HepG2 (cell line): Measurements from ENCODE around the gene PUS3. TPM values are rescaled to one million over a fixed set of nuclear protein-coding genes. Genes with fewer than 3 reads are reported as not detected.

ENCODE experiments used
- ATAC-seq: fragments of 200-7000 bp; cut with Tn5 transposase; 3 replicates; pipeline ENCODE4 v1.9.1; 2020; ENCODE audit warnings: mild to moderate bottlenecking, moderate library complexity
- BruUV-seq: library from RNA; stranded (reverse); fragments of 400-500 nt; replicated peaks from 2 replicates; lab custom pipeline; 2021; lab: Mats Ljungman, UMichigan
- CTCF ChIA-PET: fragments of 300-600 bp; formaldehyde crosslinking; extraction: SDS; loops from one replicate; lab custom pipeline; 2021; ENCODE audit warnings: low total read pairs, inconsistent platforms, low intra/inter-chr PET ratio; lab: Yijun Ruan, JAX
- POLR2A ChIA-PET: fragments of 350-600 bp; sonication (Branson Sonifier 250); formaldehyde crosslinking; loops from one replicate; lab custom pipeline; 2020; ENCODE audit warnings: antibody characterized with exemption, inconsistent platforms; lab: Yijun Ruan, JAX
- DNase-seq: peaks from one replicate; pipeline ENCODE4 v3.0.0-alpha.2; 2015; ENCODE audit warnings: low spot score
- FAIRE-seq: peaks from 3 replicates; lab custom pipeline; 2011; peaks lifted over from hg19 to GRCh38; lab: Jason Lieb, UNC
- H2AFZ ChIP-seq: one replicate; pipeline ENCODE4 v1.6.1; 2011; ENCODE audit warnings: low read length, inconsistent platforms
- H3K27ac ChIP-seq: fragments of 300-600 bp; 3 replicates; pipeline ENCODE4 v1.8.0; 2011; ENCODE audit warnings: mixed run types, mild to moderate bottlenecking, mixed read lengths, low read length, inconsistent platforms; ENCODE audit not compliant: insufficient read depth; ENCODE audit errors: extremely low read length
- H3K27me3 ChIP-seq, 2 experiments: fragments of 200-600 bp in 1 of 2; 2 replicates in 1 of 2; 3 replicates in 1 of 2; pipeline versions ENCODE4 v1.6.0 to v1.8.0; 2011; ENCODE audit warnings: low read length in 2 of 2, mild to moderate bottlenecking in 2 of 2, moderate library complexity in 2 of 2, inconsistent platforms in 1 of 2; ENCODE audit not compliant: insufficient read depth in 2 of 2, control insufficient read depth in 1 of 2
- H3K36me3 ChIP-seq, 2 experiments: fragments of 200-600 bp in 1 of 2; replicated peaks in 1 of 2; 2 replicates in 1 of 2; 3 replicates in 1 of 2; pipeline versions ENCODE4 v1.5.1 to v1.8.0; 2011; ENCODE audit warnings: low read length in 2 of 2, inconsistent platforms in 1 of 2; ENCODE audit not compliant: insufficient read depth in 2 of 2, control insufficient read depth in 1 of 2
- H3K4me1 ChIP-seq: 2 replicates; pipeline ENCODE4 v1.5.1; 2012; ENCODE audit warnings: low read length, inconsistent platforms; ENCODE audit not compliant: insufficient read depth
- H3K4me2 ChIP-seq: 2 replicates; pipeline ENCODE4 v1.6.0; 2011; ENCODE audit warnings: low read depth, low read length, inconsistent platforms
- H3K4me3 ChIP-seq, 3 experiments: fragments of 200-600 bp in 1 of 3; sonication (generic), shearing (Covaris generic) in 1 of 3; replicated peaks in 1 of 3; 2 replicates each; pipeline ENCODE4 v1.5.1; 2011 to 2016; ENCODE audit warnings: low read length in 3 of 3, inconsistent platforms in 2 of 3, low read depth in 2 of 3, mild to moderate bottlenecking in 2 of 3, control low read depth in 1 of 3, mixed read lengths in 1 of 3; ENCODE audit not compliant: insufficient read depth in 1 of 3
- H3K79me2 ChIP-seq: one replicate; pipeline ENCODE4 v1.6.1; 2011; ENCODE audit warnings: low read length, inconsistent platforms; ENCODE audit not compliant: insufficient read depth
- H3K9ac ChIP-seq: 2 replicates; pipeline ENCODE4 v1.6.0; 2011; ENCODE audit warnings: mild to moderate bottlenecking, low read depth, low read length, inconsistent platforms; ENCODE audit not compliant: insufficient read depth
- H3K9me3 ChIP-seq: 2 replicates; pipeline ENCODE4 v1.5.1; 2012; ENCODE audit warnings: mild to moderate bottlenecking, low read length
- H4K20me1 ChIP-seq: 2 replicates; pipeline ENCODE4 v1.6.0; 2011; ENCODE audit warnings: inconsistent platforms, mild to moderate bottlenecking, low read length, moderate library complexity; ENCODE audit not compliant: insufficient read depth
- ATF1 ChIP-seq: IDR thresholded peaks from 2 replicates; pipeline ENCODE4 v1.6.1; 2016; ENCODE audit warnings: mild to moderate bottlenecking, control low read depth
- BRCA1 ChIP-seq: sonication (generic); formaldehyde crosslinking; IDR thresholded peaks from 2 replicates; pipeline ENCODE4 v1.4.0; 2020; ENCODE audit warnings: missing genetic modification reagents
- CC2D1A ChIP-seq: sonication (generic); formaldehyde crosslinking; IDR thresholded peaks from 2 replicates; pipeline ENCODE4 v1.8.1; 2023; ENCODE audit warnings: mild to moderate bottlenecking, missing genetic modification reagents
- ETV5 ChIP-seq: IDR thresholded peaks from 2 replicates; pipeline ENCODE4 v1.6.1; 2018; ENCODE audit warnings: missing biosample characterization, missing genetic modification reagents, inconsistent platforms, borderline replicate concordance
- GABPA ChIP-seq, 2 experiments: IDR thresholded peaks; 2 replicates each; pipeline ENCODE4 v1.6.1; 2011 to 2016; ENCODE audit warnings: low read depth in 2 of 2, low read length in 1 of 2, missing biosample characterization in 1 of 2, missing genetic modification characterization in 1 of 2
- HMGXB4 ChIP-seq, 2 experiments: sonication (generic) in 1 of 2; formaldehyde crosslinking in 1 of 2; IDR thresholded peaks; 2 replicates each; pipeline versions ENCODE4 v1.4.0 to v1.6.1; 2018 to 2020; ENCODE audit warnings: missing genetic modification reagents in 2 of 2, borderline replicate concordance in 1 of 2, low read depth in 1 of 2, mild to moderate bottlenecking in 1 of 2, missing biosample characterization in 1 of 2
- HNRNPK ChIP-seq: fragments of 200-400 bp; formaldehyde crosslinking; IDR thresholded peaks from 2 replicates; pipeline ENCODE4 v1.6.1; 2018; ENCODE audit warnings: low read length, low read depth, moderate library complexity, mild to moderate bottlenecking; ENCODE audit not compliant: poor library complexity, severe bottlenecking
- HNRNPLL ChIP-seq: fragments of 200-400 bp; formaldehyde crosslinking; IDR thresholded peaks from 2 replicates; pipeline ENCODE4 v1.6.1; 2017; ENCODE audit warnings: mild to moderate bottlenecking, low read depth, low read length; ENCODE audit not compliant: poor library complexity, severe bottlenecking
- KLF16 ChIP-seq, 2 experiments: sonication (generic) in 1 of 2; formaldehyde crosslinking in 1 of 2; IDR thresholded peaks; 2 replicates each; pipeline versions ENCODE4 v1.6.1 to v1.8.0; 2016 to 2023; ENCODE audit warnings: missing genetic modification reagents in 2 of 2, missing compliant biosample characterization in 1 of 2
- MED1 ChIP-seq: sonication (generic); formaldehyde crosslinking; IDR thresholded peaks from 2 replicates; pipeline ENCODE4 v1.4.0; 2020; ENCODE audit warnings: missing genetic modification reagents
- MNT ChIP-seq: fragments of 450-650 bp; IDR thresholded peaks from 2 replicates; pipeline ENCODE4 v1.6.1; 2016
- NRL ChIP-seq: sonication (generic); formaldehyde crosslinking; IDR thresholded peaks from 2 replicates; pipeline ENCODE4 v1.5.0; 2020; ENCODE audit warnings: missing genetic modification reagents, mild to moderate bottlenecking, moderate library complexity, borderline replicate concordance
- PLRG1 ChIP-seq: fragments of 450-650 bp; conservative IDR thresholded peaks from 2 replicates; pipeline ENCODE4 v1.6.1; 2016
- RAD21 ChIP-seq: fragments of 450-650 bp; formaldehyde crosslinking; IDR thresholded peaks from 2 replicates; pipeline ENCODE4 v1.5.0; 2020; ENCODE audit warnings: mild to moderate bottlenecking
- RFXANK ChIP-seq: IDR thresholded peaks from 2 replicates; pipeline ENCODE4 v1.6.1; 2016
- SAP130 ChIP-seq: IDR thresholded peaks from 2 replicates; pipeline ENCODE4 v1.6.1; 2016; ENCODE audit warnings: low read depth
- SRSF4 ChIP-seq: fragments of 200-400 bp; formaldehyde crosslinking; IDR thresholded peaks from one replicate; pipeline ENCODE4 v1.6.1; 2018; ENCODE audit warnings: mild to moderate bottlenecking, low read depth, low read length, moderate library complexity; ENCODE audit not compliant: poor library complexity, severe bottlenecking
- TARDBP ChIP-seq: sonication (generic); formaldehyde crosslinking; IDR thresholded peaks from 2 replicates; pipeline ENCODE4 v1.8.0; 2022; ENCODE audit warnings: mild to moderate bottlenecking, missing genetic modification reagents
- ZNF34 ChIP-seq: sonication (generic); formaldehyde crosslinking; IDR thresholded peaks from 2 replicates; pipeline ENCODE4 v1.4.0; 2020; ENCODE audit warnings: mild to moderate bottlenecking, missing genetic modification reagents, borderline replicate concordance
- ZNF367 ChIP-seq: sonication (generic); formaldehyde crosslinking; IDR thresholded peaks from 2 replicates; pipeline ENCODE4 v1.4.0; 2020; ENCODE audit warnings: missing genetic modification reagents, borderline replicate concordance
- ZNF614 ChIP-seq: IDR thresholded peaks from 2 replicates; pipeline ENCODE4 v1.6.1; 2018; ENCODE audit warnings: missing biosample characterization, missing genetic modification reagents, inconsistent platforms, borderline replicate concordance
- ZNF773 ChIP-seq: sonication (generic); formaldehyde crosslinking; IDR thresholded peaks from 2 replicates; pipeline ENCODE4 v1.4.0; 2020; ENCODE audit warnings: missing genetic modification reagents, borderline replicate concordance
- ZSCAN30 ChIP-seq: sonication (generic); formaldehyde crosslinking; IDR thresholded peaks from 2 replicates; pipeline ENCODE4 v1.5.0; 2020; ENCODE audit warnings: mild to moderate bottlenecking, missing genetic modification reagents
- WGBS: methylation state at CpG from one replicate; pipeline ENCODE4 v1.1.6; 2017; ENCODE audit warnings: low lambda C conversion rate; 5-methylcytosine and 5-hydroxymethylcytosine counted together
- in situ Hi-C: cut with HindIII; loops from 2 replicates; pipeline ENCODE4 v1.10.0; 2017; ENCODE audit warnings: low pct_unique_long_range_greater_than_20kb; ENCODE audit not compliant: extremely low pct_ligation_motif_present
- intact Hi-C: fragments of 100-400 bp; cut with micrococcal nuclease; formaldehyde crosslinking; loops from one replicate; pipeline ENCODE4 v1.10.0; 2022; ENCODE audit not compliant: unreplicated experiment
- polyA plus RNA-seq, 8 experiments: library from polyadenylated mRNA; depleted of rRNA in 3 of 8; stranded (reverse) in 7 of 8; unstranded in 1 of 8; fragments of >200 nt; fragmentation: Illumina TruSeq in 4 of 8; extraction: Trizol in 4 of 8; gene quantifications; 2 replicates each; pipeline versions ENCODE4 v1.2.1 to v1.2.3, GENCODE V29; 2011 to 2016; ENCODE audit warnings: low read depth in 4 of 8, missing spikeins in 1 of 8, mixed read lengths in 1 of 8; ENCODE audit not compliant: insufficient read depth in 1 of 8
- total RNA-seq, 5 experiments: library from RNA; depleted of rRNA; stranded (reverse); fragments of >200 nt; fragmentation: Illumina TruSeq; extraction: Trizol; gene quantifications; 2 replicates each; pipeline ENCODE4 v1.2.3, GENCODE V29; 2016; ENCODE audit warnings: low read depth in 1 of 5

PUS3 gene
- total and polyA plus RNA-seq, 2 of the 13 experiments (the other 11 are each of a cell fraction or from before 2014, with no cell fraction given), result 6.0 to 18.2 TPM

GRCh38 chr11:125916683-125917347 lies 13.8 kb upstream of the PUS3 start:
- 14% methylated on average over 10 of the region's 12 CpGs for WGBS
- no peak for FAIRE-seq
- intact Hi-C loops, result no loop called here
- no TSS peak for BruUV-seq
- Histone ChIP-seq H3K36me3 (no peaks in the 10 kb centered on the region), H3K9ac (no peak overlapping the region), H4K20me1 (no peaks in the 10 kb centered on the region), H3K79me2 (no peaks in the 10 kb centered on the region), H3K27ac (no peak overlapping the region), H3K27me3 (peaks cover 0 to 16% of the 10 kb centered on the region in 2 experiments; a peak in 2 of 5 replicates), H2AFZ (no peak overlapping the region), H3K4me1 (peaks cover 35% of the 10 kb centered on the region), H3K9me3 (no peaks in the 10 kb centered on the region), H3K4me3 (peak overlapping the region in 1 of 3 experiments; percentile 35; a peak in 1 of 6 replicates), H3K4me2 (peak overlapping the region; percentile 59)
- ATAC-seq, result peak; percentile 19; the same call in 2 of the 3 replicates
- ChIA-PET CTCF (no interaction called here), POLR2A (interaction anchor here (1.1 kb wide), 1 partner anchor 14 kb away, joined by 4 read pairs; the partner anchor contains the start of gene PUS3)
- in situ Hi-C loops, result no loop called here
- DNase-seq, result no peak
- no peak for TF ChIP-seq SRSF4
- TF ChIP-seq GABPA (IDR thresholded peaks at IDR 0.05; ENCODE audit: low read depth, low read length), result no peak
- peak; percentile 41; the same call in 1 of the 2 replicates for TF ChIP-seq GABPA (CRISPR knock-in tag; IDR thresholded peaks at IDR 0.05; ENCODE audit: low read depth)
- TF ChIP-seq CC2D1A (CRISPR knock-in tag), result no peak
- TF ChIP-seq HNRNPK, result no peak
- no peak for TF ChIP-seq KLF16 (CRISPR knock-in tag; IDR thresholded peaks at IDR 0.05)
- TF ChIP-seq HMGXB4 (CRISPR knock-in tag; IDR thresholded peaks at IDR 0.05; ENCODE audit: borderline replicate concordance in 1 of 2, low read depth in 1 of 2), result no peak
- TF ChIP-seq RAD21, result no peak
- TF ChIP-seq NRL (CRISPR knock-in tag), result 0 out of 2 replicates have a peak, but pooled peaks have one; percentile 34
- TF ChIP-seq TARDBP (CRISPR knock-in tag), result no peak
- TF ChIP-seq ZSCAN30, result no peak
- no peak for TF ChIP-seq HNRNPLL
- no peak for TF ChIP-seq BRCA1 (CRISPR knock-in tag)
- TF ChIP-seq MED1 (CRISPR knock-in tag), result no peak
- no peak for TF ChIP-seq ZNF614 (CRISPR knock-in tag)
- no peak for TF ChIP-seq ZNF34
- TF ChIP-seq ATF1 (CRISPR knock-in tag), result 0 out of 2 replicates have a peak, but pooled peaks have one; percentile 26
- no peak for TF ChIP-seq PLRG1
- TF ChIP-seq ETV5 (CRISPR knock-in tag), result peak; percentile 60; the same call in 1 of the 2 replicates
- TF ChIP-seq SAP130 (CRISPR knock-in tag), result peak; percentile 41; the same call in 1 of the 2 replicates
- TF ChIP-seq ZNF367 (CRISPR knock-in tag), result no peak
- TF ChIP-seq MNT, result no peak
- TF ChIP-seq RFXANK, result no peak
- no peak for TF ChIP-seq ZNF773 (CRISPR knock-in tag)
